Activated CD4-positive, alpha-beta T cell treated with anti-CD3 and anti-CD28 coated beads for 24 hours (primary cell): Measurements from ENCODE around the gene CASP9.
"Not testable (repeated sequence)": the region's sequence is repeated elsewhere in the genome, so short reads cannot be mapped to it uniquely, and the experiment has no call there.

Source experiments
- DNase-seq, 2 donors: peaks; one replicate each; pipeline ENCODE4 v3.0.0-alpha.2; 2020; ENCODE audit warnings: low read depth in 2 of 2

CASP9 gene

GRCh38 chr1:15526021-15526489 is 2.0 kb upstream of the CASP9 start:
- DNase-seq, result no peak

GRCh38 chr1:15525050-15526020 is 1.3 kb upstream of the CASP9 start:
- no peak for DNase-seq

GRCh38 chr1:15524283-15525049 is 451 bp upstream of the CASP9 start:
- peak; percentile 100 for DNase-seq

GRCh38 chr1:15523104-15524020 is 653 bp downstream of the CASP9 start:
- DNase-seq, result no peak

GRCh38 chr1:15522551-15522950 is 1.5 kb downstream of the CASP9 start:
- no peak for DNase-seq

- DNase-seq, result not testable (repeated sequence)
Measured at GRCh38 chr1:15521206-15521906, 2.7 kb downstream of the CASP9 start.

- DNase-seq, result no peak
Measured at GRCh38 chr1:15519625-15520024, 4.4 kb downstream of the CASP9 start.

GRCh38 chr1:15515022-15515663 is 8.9 kb downstream of the CASP9 start:
- DNase-seq, result no peak

- DNase-seq, result not testable (repeated sequence)
Measured at GRCh38 chr1:15514557-15514956, 9.5 kb downstream of the CASP9 start.

GRCh38 chr1:15513919-15514318 is 10.1 kb downstream of the CASP9 start:
- no peak for DNase-seq

- no peak for DNase-seq
Measured at GRCh38 chr1:15513192-15513591, 10.8 kb downstream of the CASP9 start.

- DNase-seq, result no peak
Measured at GRCh38 chr1:15510611-15511405, 13.2 kb downstream of the CASP9 start.

GRCh38 chr1:15509586-15509985 is 14.4 kb downstream of the CASP9 start:
- no peak for DNase-seq

- DNase-seq, result no peak
Measured at GRCh38 chr1:15508700-15509487, 15.1 kb downstream of the CASP9 start.

- no peak for DNase-seq
Measured at GRCh38 chr1:15507278-15507677, 16.7 kb downstream of the CASP9 start.

GRCh38 chr1:15506831-15507230 is 17.2 kb downstream of the CASP9 start:
- DNase-seq, result no peak

GRCh38 chr1:15504436-15504835 is 19.6 kb downstream of the CASP9 start:
- DNase-seq, result no peak

- DNase-seq, result peak; percentile 19 to 53
Measured at GRCh38 chr1:15501208-15502032, 22.6 kb downstream of the CASP9 start.
